Endothelial cell (in vitro differentiated cells): ENCODE results near the gene SASH1. TPM values are rescaled to one million over a fixed set of nuclear protein-coding genes. Genes with fewer than 3 reads are reported as not detected.

Experiments used
- DNase-seq: peaks from one replicate; pipeline ENCODE4 v3.0.0; 2021; ENCODE audit warnings: low spot score
- H3K27ac Mint-ChIP-seq: one replicate; pipeline ENCODE4 v1.8.0; 2021; ENCODE audit warnings: mixed read lengths, inconsistent platforms; ENCODE audit not compliant: unreplicated experiment
- H3K27me3 Mint-ChIP-seq: one replicate; pipeline ENCODE4 v1.8.0; 2021; ENCODE audit warnings: mild to moderate bottlenecking, moderate library complexity, mixed read lengths, inconsistent platforms; ENCODE audit not compliant: unreplicated experiment
- H3K36me3 Mint-ChIP-seq: one replicate; pipeline ENCODE4 v1.8.0; 2021; ENCODE audit warnings: mild to moderate bottlenecking, low read depth, mixed read lengths, inconsistent platforms; ENCODE audit not compliant: unreplicated experiment
- H3K4me1 Mint-ChIP-seq: one replicate; pipeline ENCODE4 v1.8.0; 2021; ENCODE audit warnings: mild to moderate bottlenecking, mixed read lengths, inconsistent platforms; ENCODE audit not compliant: unreplicated experiment
- H3K4me3 Mint-ChIP-seq: one replicate; pipeline ENCODE4 v1.8.0; 2021; ENCODE audit warnings: mild to moderate bottlenecking, mixed read lengths, inconsistent platforms; ENCODE audit not compliant: unreplicated experiment
- H3K9me3 Mint-ChIP-seq: one replicate; pipeline ENCODE4 v1.8.0; 2021; ENCODE audit warnings: mixed read lengths, inconsistent platforms; ENCODE audit not compliant: unreplicated experiment
- CTCF ChIP-seq: fragments of 200-600 bp; sonication (generic); IDR thresholded peaks from one replicate; pipeline ENCODE4 v1.5.0; 2021; ENCODE audit warnings: antibody characterized with exemption; ENCODE audit not compliant: unreplicated experiment
- long read RNA-seq: library from polyadenylated mRNA; unstranded; transcript quantifications from one replicate; pipeline ENCODE4 v2.0.0, GENCODE V29; 2020; ENCODE audit not compliant: unreplicated experiment
- total RNA-seq: library from RNA; stranded (reverse); fragmentation: NEBNext Ultra II Directional; extraction: Animal tissue kit (Norgen Biotek cat#: 25700); gene quantifications from one replicate; pipeline ENCODE4 v1.2.1, GENCODE V29; 2021; ENCODE audit not compliant: unreplicated experiment

SASH1 gene
- total RNA-seq = 138 TPM
- long read RNA-seq, partial matches to known transcripts = 7 of 13 reads
- long read RNA-seq, other reads (novel, unspliced or antisense) = 6 of 13 reads

DNA sequence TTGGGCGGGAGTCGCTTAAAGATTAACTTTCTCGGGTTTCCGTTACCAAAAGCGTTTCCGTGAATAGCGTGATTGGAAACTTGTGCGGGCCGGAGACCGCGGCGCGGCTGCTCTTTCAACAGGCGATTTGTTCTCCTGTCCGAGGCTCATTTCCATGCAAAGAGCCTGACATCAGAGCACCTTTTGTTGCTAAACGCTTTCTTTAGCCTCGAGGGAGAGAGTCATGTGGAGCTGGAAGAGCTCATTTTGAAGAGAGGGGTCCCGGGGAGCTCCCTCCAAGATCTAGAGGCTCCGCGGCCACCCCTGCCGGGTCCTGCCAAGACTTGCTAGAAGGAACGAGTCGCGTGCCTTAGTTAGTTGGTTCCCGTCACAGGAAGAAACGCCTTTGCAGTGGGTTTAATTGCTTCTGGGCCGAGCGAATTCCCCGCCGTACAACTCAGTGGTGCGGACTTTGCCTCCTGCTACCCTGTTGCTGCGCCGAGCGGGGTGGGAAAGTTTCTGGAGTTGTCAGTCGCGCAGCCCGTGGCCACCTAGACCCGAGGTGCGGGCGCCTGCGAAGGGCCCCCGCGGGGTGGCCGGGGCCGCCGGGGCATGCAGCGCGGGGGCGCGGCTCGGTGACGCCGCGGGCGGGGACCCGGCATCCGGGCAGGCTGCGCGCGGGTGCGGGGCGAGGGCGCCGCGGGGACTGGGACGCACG, at the start of gene SASH1:
Gene SASH1, plus strand, starts transcription at position 489 of the 697 bp plus-strand sequence. CDS start 230 bp downstream, outside the sequence.
- Mint-ChIP-seq H3K36me3 (peaks cover 20% of the 10 kb centered on the region), H3K4me1 (peaks cover 40% of the 10 kb centered on the region), H3K27ac (peak within 1 kb of the TSS; percentile 97), H3K9me3 (no peaks in the 10 kb centered on the region), H3K27me3 (peaks cover 10% of the 10 kb centered on the region), H3K4me3 (peak within 1 kb of the TSS; percentile 97)
- DNase-seq = peak; percentile 64
- no peak for TF ChIP-seq CTCF

DNA sequence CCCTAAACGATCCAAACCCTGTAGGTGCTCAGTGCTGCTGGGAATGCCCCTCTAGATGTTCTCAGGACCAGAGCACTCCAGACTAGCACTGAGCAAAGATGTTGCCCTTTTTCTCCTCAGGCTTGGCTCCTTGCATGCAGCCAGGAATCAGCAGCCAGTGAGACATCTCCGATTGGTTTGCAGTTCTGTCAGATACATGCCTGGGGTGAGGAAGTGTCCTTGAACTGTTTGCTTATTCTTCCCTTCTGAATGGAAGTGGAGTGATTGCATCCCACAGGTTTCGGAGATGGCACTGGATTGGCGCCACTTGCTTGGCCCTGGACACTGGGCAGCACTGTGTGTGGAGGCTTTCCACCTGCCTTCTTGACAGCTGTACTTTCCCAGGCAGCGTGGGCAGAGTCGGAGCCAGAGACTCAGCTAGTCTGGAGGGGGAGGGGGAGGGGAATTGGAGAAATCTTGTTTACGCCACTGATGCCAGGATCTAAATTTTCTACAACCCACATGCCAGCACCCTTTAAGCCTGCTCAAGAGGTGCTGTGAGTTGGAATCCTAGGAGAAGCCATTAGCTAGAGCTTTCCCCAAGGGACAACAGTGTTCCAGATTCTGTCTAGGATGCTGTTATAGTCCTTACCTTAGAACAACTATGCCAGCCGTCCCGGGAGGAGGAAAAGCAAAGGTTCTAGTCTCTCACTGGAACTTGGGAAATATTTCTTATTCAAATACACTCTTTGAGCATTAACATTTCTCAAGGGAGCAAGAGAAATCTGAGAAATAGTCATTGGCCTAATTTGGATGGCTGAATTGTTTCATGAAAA, 49.2 kb upstream of the SASH1 start:
- Mint-ChIP-seq H3K4me3 (no peak overlapping the region), H3K27ac (no peak overlapping the region), H3K4me1 (peaks cover 23% of the 10 kb centered on the region), H3K27me3 (peaks cover 4% of the 10 kb centered on the region), H3K36me3 (no peaks in the 10 kb centered on the region), H3K9me3 (no peaks in the 10 kb centered on the region)
- no peak for TF ChIP-seq CTCF
- no peak for DNase-seq

DNA sequence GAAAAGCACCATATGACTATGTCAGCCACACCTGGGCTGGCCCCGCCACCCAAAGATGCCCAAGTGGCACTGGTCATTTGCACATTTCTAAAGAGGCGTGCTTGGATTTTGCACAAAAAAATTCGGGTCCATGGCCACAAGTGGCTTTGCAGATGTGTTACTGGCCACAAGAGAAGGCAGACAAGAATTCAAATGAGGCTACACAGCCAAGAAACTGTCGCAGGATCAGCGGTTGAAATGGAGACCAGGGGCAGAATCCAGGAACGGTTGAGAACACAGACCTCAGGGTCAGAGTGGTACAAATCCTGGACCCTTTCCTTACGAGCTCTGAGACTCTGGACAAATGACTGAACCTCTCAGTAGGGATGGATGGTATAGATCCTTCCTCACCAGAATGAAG, 48.6 kb upstream of the SASH1 start:
- Mint-ChIP-seq H3K4me1 (peaks cover 21% of the 10 kb centered on the region), H3K36me3 (no peaks in the 10 kb centered on the region), H3K4me3 (no peak overlapping the region), H3K27me3 (peaks cover 6% of the 10 kb centered on the region), H3K9me3 (no peaks in the 10 kb centered on the region), H3K27ac (no peak overlapping the region)
- no peak for DNase-seq
- no peak for TF ChIP-seq CTCF

DNA sequence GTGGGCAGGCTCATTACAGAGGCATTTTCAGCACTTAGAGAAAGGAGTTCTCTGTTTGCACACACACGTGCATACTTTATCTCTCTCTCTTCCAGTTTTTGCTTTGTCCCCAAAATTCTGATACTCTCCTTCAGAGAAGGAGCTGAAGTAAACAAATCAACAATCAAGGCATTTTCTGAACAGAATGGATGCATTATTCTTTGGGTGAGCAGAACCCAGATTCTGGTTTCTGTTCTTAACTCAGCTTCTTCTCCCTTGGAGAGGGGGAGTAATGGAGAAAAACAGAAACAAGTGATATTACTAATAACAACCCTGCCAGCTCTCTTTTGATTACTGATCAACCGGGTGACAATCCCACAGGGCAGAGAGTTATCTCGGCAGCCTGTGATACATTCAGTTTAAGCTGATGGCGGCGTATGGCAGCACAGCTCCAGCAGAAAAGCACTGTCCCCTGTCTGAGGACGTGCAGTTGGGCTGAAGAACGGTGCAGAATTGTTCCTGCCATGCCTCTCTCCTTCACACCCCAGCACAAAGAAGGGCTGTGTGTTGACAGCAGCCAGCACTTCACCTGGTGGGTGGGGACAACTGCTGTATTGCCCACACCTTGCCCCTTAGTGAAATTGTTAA, 47.3 kb upstream of the SASH1 start:
- Mint-ChIP-seq H3K9me3 (no peaks in the 10 kb centered on the region), H3K36me3 (no peaks in the 10 kb centered on the region), H3K27me3 (peaks cover 6% of the 10 kb centered on the region), H3K27ac (no peak overlapping the region), H3K4me1 (peaks cover 16% of the 10 kb centered on the region), H3K4me3 (no peak overlapping the region)
- no peak for TF ChIP-seq CTCF
- DNase-seq = no peak
